ENCODE data around the gene KBTBD2.
A peak's percentile ranks its signal among the peaks of the same experiment; 100 is the strongest.
"Not testable (repeated sequence)": the region's sequence is repeated elsewhere in the genome, so short reads cannot be mapped to it uniquely, and the experiment has no call there.

Gene KBTBD2

DNA sequence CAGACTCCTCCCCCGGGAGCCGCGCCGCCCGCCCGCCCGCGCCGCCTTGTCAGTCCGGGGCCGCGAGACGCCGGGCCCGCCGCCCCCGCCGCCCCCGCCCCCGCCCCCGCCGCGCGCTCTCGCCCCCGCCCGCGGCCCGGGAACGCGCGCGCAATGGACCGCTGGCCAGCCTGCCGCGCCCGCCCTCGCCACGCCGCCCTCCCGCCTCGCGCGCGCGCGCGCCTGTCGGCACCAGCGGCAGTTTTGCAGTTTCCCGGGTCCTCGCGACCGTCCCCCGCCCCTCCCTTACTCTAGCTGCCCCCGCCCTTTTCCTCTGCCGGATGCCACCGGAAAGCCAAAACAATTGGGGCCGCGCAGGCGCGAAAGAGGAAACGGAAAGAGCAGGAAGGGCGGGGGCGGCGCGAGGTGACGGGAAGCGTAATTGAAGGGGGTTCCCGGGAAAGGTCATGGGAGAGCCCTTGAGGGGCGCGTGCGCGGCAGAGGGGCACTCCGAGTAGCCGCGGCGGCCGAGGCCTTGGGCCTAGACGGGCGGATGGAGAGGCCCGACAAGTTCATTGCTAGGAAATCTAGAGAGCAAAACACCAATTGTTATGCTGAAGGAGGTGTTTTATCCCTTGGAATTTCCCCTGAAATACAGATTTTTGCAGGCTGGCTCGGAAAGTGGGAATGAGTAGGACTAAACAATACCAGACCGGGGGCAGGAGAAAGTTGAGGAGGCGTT, 400 bp upstream of the KBTBD2 start:
- TF ChIP-seq, protein P1, sequence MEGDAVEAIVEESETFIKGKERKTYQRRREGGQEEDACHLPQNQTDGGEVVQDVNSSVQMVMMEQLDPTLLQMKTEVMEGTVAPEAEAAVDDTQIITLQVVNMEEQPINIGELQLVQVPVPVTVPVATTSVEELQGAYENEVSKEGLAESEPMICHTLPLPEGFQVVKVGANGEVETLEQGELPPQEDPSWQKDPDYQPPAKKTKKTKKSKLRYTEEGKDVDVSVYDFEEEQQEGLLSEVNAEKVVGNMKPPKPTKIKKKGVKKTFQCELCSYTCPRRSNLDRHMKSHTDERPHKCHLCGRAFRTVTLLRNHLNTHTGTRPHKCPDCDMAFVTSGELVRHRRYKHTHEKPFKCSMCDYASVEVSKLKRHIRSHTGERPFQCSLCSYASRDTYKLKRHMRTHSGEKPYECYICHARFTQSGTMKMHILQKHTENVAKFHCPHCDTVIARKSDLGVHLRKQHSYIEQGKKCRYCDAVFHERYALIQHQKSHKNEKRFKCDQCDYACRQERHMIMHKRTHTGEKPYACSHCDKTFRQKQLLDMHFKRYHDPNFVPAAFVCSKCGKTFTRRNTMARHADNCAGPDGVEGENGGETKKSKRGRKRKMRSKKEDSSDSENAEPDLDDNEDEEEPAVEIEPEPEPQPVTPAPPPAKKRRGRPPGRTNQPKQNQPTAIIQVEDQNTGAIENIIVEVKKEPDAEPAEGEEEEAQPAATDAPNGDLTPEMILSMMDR (conservative IDR thresholded peaks at IDR 0.05) = no peak

DNA sequence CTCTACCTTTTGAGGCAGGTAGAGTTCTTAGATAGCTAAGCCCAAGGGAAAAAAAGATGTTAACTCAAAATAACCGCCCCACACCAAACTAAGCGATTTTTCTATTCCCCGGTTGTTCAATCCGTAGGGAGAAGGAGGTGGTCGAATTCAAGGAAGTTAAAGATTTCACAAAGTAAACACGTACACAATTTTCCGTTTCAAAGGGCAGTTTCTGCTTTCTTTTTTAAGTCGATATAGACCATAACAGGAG, 842 bp downstream of the KBTBD2 start:
- H3K27ac ChIP-seq = peak overlapping the region; percentile 99
- TF ChIP-seq, protein P1 (conservative IDR thresholded peaks at IDR 0.05) = no peak

More for the DNA sequence above, 400 bp upstream of the KBTBD2 start:
- H3K27ac ChIP-seq = peak overlapping the region; percentile 99

DNA sequence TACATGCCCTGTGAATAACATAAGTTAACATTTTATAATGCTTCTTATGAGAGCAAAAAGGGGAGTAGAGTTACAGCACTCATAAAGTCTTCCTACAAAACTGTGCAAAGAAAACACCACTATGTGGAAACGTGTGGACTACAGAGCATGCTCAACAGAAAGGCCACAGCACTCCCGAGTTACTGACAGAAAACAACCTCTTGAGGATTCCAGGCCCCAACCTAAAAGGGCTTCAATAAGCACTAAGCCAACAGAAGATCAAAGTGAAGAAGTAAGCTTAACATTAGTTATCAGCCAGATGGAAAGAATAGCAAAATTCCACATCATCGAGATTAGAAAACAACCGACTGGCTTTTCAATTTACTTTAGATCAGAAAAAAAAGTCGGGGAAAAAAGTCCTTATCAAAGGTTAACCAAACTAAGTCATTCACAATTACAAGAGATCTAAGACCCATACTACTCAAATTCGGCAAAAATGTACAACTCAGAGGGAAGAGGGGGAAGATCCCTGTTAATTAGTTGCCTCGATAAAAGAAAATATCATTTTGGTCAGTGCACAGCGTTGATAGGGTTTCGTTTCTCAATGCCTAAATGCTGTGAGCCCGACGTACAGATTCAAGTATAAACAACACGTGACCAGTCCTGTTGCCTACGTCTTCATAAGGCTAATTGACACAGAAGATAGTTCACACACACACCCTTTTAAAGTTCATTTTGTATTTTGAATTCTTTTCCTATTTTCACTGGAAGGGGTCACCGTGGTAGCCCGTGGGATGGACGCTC, 1.4 kb downstream of the KBTBD2 start:
- peak overlapping the region; percentile 99 for H3K27ac ChIP-seq

DNA sequence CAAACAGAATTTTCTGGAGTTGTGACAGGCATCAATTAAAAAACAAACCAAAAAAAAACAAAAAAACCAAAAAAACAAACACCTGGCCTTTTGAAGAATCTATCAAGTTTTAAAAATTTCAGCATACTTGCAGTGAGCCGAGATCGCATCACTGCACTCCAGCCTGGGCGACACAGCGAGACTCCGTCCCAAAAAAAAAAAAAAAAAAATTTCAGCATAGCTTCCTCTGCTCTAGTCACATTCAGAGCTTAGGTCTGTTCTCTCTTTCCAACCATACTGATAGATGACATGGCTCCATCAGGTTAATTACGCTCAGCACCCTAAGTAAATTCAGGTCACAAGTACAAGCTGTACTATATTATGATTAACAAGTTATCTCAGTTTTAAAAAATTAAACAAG, 3.1 kb downstream of the KBTBD2 start:
- H3K27ac ChIP-seq = peak overlapping the region; percentile 99
- TF ChIP-seq, protein P1 (conservative IDR thresholded peaks at IDR 0.05) = no peak

More for the DNA sequence above, 1.4 kb downstream of the KBTBD2 start:
- TF ChIP-seq, protein P1 (conservative IDR thresholded peaks at IDR 0.05) = no peak

DNA sequence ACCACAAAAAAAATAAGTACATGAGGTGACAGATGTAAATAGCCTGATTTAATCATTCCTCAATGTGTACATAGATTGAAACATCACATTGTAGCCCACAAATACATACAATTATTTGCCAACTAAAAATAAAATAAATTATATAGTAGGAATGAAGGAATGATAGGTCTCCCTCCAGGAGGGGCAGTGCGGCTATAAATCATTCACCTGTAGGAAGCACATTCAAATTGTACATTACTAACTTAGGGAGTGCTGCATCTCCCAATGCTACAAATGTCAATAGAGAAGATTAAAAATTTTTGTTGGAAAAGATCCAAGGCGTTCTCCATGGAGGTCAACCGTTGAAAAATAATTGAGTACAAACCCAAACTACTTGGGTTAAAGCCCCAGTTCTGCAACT, 4.2 kb downstream of the KBTBD2 start:
- TF ChIP-seq, protein P1 (conservative IDR thresholded peaks at IDR 0.05) = no peak
- peak overlapping the region; percentile 99 for H3K27ac ChIP-seq

DNA sequence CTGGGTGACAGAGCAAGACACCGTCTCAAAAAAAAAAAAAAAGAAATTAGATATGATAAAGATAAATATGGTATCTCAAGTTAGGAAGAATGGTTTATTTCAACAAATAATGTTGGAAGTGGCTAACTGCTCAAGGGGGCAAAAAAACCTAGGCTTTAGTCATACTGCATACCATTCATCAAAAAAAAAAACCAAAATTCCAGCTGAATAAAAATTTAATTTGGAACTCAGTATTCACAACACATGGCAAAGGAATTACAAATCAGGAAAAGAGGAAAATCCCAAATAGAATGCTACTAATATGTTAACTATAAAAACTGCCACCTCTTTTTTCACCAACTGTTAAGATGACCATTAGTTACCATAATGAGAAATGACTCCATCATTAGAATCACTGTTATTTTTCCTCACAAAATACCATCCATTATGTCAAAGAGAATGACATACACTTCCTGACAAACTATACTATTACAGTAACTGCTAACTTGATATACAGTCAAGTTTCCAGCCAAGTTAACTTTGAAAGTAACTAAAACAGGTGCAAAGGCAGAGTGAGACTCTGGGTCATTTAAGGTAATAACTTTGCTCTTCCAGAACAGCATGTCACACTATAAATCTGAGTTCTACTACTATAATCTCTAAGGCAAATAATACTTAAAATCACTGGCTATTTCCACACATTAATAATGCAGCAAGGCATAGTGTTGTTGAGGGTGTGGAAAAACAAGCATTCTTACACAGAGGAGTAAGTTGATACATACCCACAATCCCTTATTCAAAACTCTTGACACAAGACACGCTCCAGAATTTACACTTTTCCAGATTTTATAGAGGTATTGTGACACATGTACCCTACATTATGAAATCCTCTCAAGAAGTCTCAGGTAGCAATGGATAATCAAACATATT, 10.2 kb downstream of the KBTBD2 start:
- H3K27ac ChIP-seq = peak overlapping the region; percentile 79
- TF ChIP-seq, protein P1 (conservative IDR thresholded peaks at IDR 0.05) = no peak

DNA sequence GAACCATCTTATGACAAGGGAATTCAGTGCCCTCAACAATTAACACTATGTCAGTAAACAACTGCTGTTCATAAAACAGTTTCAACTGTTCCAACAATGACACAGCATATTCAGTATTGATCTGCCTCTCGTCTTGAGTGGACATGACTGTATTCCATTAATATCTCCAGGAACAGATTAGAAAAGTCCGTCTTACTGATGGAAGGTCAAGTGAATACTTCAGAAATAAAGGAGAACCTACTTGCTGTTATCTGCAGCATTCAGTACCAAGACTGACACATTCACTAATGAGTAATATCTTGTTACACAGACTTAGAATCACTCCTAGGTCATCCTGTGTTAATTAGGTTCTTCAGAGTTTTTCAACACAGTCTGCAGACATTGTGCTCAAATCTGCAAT, 12.1 kb downstream of the KBTBD2 start:
- TF ChIP-seq, protein P1 (conservative IDR thresholded peaks at IDR 0.05) = no peak
- peak overlapping the region; percentile 79 for H3K27ac ChIP-seq

DNA sequence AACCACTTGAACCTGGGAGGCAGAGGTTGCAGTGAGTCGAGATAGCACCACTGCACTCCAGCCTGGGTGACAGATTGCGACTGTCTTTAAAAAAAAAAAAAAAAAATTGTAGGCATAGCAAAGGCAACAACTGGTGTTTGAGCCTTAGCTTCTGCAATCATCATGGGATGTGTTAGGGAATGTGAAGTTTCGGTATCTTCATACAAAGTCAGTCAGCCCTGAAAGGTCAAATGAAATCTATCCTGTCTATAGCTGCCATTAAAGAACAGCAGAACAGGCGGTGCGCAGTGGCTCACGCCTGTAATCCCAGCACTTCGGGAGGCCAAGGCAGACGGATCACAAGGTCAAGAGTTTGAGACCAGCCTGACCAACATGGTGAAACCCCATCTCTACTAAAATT, 13.5 kb downstream of the KBTBD2 start:
- not testable (repeated sequence) for H3K27ac ChIP-seq
